ENCODE results near the gene PIGP. TPM values are rescaled to one million over a fixed set of nuclear protein-coding genes. Genes with fewer than 3 reads are reported as not detected.

The PIGP gene
- total and polyA plus RNA-seq, 9 of the 15 experiments (the other 6 are each of a cell fraction or from before 2014, with no cell fraction given): 18.3 to 122 (median 35.6) TPM

DNA sequence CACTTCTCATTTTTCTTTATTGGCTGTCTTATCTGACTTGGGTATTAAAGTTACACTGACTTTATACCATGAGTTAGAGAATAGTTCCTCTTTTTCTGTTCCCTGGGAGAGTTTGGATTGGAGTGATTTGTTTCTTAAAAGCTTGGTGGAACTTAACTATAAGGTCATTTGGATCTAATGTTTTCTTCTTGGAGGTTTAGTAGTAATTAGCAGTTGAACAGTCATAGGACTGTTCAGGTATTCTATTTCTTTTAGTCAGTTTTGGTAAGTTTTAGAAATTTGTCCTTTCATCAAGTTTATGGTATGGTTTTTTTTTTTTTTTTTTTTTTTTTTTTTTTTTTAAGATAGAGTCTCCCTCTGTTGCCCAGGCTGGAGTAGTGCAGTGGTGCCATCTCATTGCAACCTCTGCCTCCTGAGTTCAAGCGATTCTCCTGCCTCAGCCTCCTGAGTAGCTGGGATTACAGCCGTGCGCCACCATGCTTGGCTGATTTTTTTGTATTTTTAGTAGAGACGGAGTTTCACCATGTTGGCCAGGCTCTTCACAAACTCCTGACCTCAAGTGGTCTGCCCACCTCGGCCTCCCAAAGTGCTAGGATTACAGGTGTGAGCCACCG, 6.4 kb upstream of the PIGP start (continued):
- TF ChIP-seq, protein P1, sequence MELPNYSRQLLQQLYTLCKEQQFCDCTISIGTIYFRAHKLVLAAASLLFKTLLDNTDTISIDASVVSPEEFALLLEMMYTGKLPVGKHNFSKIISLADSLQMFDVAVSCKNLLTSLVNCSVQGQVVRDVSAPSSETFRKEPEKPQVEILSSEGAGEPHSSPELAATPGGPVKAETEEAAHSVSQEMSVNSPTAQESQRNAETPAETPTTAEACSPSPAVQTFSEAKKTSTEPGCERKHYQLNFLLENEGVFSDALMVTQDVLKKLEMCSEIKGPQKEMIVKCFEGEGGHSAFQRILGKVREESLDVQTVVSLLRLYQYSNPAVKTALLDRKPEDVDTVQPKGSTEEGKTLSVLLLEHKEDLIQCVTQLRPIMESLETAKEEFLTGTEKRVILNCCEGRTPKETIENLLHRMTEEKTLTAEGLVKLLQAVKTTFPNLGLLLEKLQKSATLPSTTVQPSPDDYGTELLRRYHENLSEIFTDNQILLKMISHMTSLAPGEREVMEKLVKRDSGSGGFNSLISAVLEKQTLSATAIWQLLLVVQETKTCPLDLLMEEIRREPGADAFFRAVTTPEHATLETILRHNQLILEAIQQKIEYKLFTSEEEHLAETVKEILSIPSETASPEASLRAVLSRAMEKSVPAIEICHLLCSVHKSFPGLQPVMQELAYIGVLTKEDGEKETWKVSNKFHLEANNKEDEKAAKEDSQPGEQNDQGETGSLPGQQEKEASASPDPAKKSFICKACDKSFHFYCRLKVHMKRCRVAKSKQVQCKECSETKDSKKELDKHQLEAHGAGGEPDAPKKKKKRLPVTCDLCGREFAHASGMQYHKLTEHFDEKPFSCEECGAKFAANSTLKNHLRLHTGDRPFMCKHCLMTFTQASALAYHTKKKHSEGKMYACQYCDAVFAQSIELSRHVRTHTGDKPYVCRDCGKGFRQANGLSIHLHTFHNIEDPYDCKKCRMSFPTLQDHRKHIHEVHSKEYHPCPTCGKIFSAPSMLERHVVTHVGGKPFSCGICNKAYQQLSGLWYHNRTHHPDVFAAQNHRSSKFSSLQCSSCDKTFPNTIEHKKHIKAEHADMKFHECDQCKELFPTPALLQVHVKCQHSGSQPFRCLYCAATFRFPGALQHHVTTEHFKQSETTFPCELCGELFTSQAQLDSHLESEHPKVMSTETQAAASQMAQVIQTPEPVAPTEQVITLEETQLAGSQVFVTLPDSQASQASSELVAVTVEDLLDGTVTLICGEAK (IDR thresholded peaks at IDR 0.05): 0 out of 2 replicates have a peak, but pooled peaks have one; percentile 45
- TF ChIP-seq, protein P1 (CRISPR knock-in tag; IDR thresholded peaks at IDR 0.05): no peak
- TF ChIP-seq MBD2 (IDR thresholded peaks at IDR 0.05; ENCODE audit: borderline replicate concordance, low read depth) (no peak), ZBTB7A (IDR thresholded peaks at IDR 0.05; ENCODE audit: borderline replicate concordance, control insufficient read depth, low read depth, low read length) (no peak), CC2D1A (IDR thresholded peaks at IDR 0.05) (peak; percentile 66), ZNF384 (IDR thresholded peaks at IDR 0.05; ENCODE audit: low read depth, low read length) (peak; percentile 98), MTA1 (IDR thresholded peaks at IDR 0.05; ENCODE audit: borderline replicate concordance) (no peak), SMARCA5 (IDR thresholded peaks at IDR 0.05) (peak; percentile 30; the same call in 1 of the 2 replicates), KHSRP (IDR thresholded peaks at IDR 0.05) (no peak), RAD51 (IDR thresholded peaks at IDR 0.05; ENCODE audit: borderline replicate concordance, low read depth) (no peak), ZNF778 (CRISPR knock-in tag; IDR thresholded peaks at IDR 0.05) (no peak), HDGF (IDR thresholded peaks at IDR 0.05) (0 out of 2 replicates have a peak, but pooled peaks have one; percentile 55), FOXK2 (conservative IDR thresholded peaks at IDR 0.05 in 1 of 2, IDR thresholded peaks at IDR 0.05 in 1 of 2; ENCODE audit: low read depth in 2 of 2) (peak in 1 of 2 experiments; percentile 17; a peak in 1 of 4 replicates), MCM5 (IDR thresholded peaks at IDR 0.05; ENCODE audit: low read depth) (no peak), POLR2A (conservative IDR thresholded peaks at IDR 0.05) (no peak)
- TF ChIP-seq, protein P2, sequence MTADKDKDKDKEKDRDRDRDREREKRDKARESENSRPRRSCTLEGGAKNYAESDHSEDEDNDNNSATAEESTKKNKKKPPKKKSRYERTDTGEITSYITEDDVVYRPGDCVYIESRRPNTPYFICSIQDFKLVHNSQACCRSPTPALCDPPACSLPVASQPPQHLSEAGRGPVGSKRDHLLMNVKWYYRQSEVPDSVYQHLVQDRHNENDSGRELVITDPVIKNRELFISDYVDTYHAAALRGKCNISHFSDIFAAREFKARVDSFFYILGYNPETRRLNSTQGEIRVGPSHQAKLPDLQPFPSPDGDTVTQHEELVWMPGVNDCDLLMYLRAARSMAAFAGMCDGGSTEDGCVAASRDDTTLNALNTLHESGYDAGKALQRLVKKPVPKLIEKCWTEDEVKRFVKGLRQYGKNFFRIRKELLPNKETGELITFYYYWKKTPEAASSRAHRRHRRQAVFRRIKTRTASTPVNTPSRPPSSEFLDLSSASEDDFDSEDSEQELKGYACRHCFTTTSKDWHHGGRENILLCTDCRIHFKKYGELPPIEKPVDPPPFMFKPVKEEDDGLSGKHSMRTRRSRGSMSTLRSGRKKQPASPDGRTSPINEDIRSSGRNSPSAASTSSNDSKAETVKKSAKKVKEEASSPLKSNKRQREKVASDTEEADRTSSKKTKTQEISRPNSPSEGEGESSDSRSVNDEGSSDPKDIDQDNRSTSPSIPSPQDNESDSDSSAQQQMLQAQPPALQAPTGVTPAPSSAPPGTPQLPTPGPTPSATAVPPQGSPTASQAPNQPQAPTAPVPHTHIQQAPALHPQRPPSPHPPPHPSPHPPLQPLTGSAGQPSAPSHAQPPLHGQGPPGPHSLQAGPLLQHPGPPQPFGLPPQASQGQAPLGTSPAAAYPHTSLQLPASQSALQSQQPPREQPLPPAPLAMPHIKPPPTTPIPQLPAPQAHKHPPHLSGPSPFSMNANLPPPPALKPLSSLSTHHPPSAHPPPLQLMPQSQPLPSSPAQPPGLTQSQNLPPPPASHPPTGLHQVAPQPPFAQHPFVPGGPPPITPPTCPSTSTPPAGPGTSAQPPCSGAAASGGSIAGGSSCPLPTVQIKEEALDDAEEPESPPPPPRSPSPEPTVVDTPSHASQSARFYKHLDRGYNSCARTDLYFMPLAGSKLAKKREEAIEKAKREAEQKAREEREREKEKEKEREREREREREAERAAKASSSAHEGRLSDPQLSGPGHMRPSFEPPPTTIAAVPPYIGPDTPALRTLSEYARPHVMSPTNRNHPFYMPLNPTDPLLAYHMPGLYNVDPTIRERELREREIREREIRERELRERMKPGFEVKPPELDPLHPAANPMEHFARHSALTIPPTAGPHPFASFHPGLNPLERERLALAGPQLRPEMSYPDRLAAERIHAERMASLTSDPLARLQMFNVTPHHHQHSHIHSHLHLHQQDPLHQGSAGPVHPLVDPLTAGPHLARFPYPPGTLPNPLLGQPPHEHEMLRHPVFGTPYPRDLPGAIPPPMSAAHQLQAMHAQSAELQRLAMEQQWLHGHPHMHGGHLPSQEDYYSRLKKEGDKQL (CRISPR knock-in tag; IDR thresholded peaks at IDR 0.05; ENCODE audit: borderline replicate concordance): no peak

Measured in K562 (cell line).